Measurements from ENCODE around the gene MICAL2. TPM values are rescaled to one million over a fixed set of nuclear protein-coding genes. Genes with fewer than 3 reads are reported as not detected.

Gene MICAL2
- total RNA-seq, 1 experiment from 2014 or later = 62.9 TPM

DNA sequence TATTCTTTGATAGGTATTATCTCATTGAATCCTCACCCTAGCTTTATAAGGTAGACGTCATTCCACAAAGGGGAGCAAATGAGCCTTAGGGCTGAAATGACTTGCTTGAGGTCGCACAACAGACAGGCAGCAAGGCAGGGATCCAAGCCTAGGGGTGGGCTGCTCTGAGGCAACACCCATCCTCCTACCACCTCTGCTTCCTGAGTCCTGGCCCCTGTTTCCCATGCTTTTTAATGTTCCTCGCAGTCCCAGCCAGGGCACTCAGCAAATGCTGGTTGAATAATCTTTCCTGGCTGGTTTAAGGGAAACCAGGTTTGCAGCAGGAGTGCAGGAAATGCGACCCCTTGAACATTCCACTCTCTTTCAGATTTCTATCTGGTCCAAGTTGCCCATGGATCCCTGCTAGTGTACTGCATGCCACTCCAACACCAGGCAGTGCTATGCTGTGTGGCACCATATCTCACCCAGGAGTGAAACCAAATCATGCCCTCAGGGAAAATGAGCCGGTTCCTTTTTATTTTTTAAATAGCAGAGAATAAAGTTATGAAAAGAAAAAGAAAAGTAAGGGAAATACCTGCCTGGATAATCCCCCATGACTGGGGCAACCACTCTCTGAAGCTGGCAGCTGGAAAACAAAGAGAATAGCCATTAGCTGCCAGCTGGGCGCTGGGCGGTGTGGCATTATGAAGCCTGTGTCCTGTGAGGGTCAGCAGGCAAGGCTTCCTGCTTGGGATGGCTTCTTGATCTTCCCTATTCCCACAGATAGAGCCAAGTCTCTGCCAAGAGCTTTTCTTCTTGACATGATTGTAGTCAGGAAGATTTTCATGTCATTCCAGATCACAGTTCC lies 21.8 kb downstream of the MICAL2 start:
- H3F3A ChIP-seq (ENCODE audit: low read length, unreplicated experiment) = no peaks in the 10 kb centered on the region
- ATAC-seq = no peak
- ChIA-PET CTCF (no interaction called here), POLR2A (ENCODE audit: unreplicated experiment) (no interaction called here)
- no peak overlapping the region for H3K4me2 ChIP-seq (ENCODE audit: low read length)
- intact Hi-C loops (cut with micrococcal nuclease) = no loop called here
- no TSS peak for BruUV-seq (replicated peaks)
- H3K36me3 ChIP-seq (ENCODE audit: low read depth, low read length) = peaks cover 3% of the 10 kb centered on the region
- TF ChIP-seq, protein P1, sequence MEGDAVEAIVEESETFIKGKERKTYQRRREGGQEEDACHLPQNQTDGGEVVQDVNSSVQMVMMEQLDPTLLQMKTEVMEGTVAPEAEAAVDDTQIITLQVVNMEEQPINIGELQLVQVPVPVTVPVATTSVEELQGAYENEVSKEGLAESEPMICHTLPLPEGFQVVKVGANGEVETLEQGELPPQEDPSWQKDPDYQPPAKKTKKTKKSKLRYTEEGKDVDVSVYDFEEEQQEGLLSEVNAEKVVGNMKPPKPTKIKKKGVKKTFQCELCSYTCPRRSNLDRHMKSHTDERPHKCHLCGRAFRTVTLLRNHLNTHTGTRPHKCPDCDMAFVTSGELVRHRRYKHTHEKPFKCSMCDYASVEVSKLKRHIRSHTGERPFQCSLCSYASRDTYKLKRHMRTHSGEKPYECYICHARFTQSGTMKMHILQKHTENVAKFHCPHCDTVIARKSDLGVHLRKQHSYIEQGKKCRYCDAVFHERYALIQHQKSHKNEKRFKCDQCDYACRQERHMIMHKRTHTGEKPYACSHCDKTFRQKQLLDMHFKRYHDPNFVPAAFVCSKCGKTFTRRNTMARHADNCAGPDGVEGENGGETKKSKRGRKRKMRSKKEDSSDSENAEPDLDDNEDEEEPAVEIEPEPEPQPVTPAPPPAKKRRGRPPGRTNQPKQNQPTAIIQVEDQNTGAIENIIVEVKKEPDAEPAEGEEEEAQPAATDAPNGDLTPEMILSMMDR (conservative IDR thresholded peaks at IDR 0.05; ENCODE audit: low read depth, low read length) = no peak
- TF ChIP-seq EZH2 (IDR thresholded peaks at IDR 0.05; ENCODE audit: low read length, unreplicated experiment) (no peak), EZH2phosphoT487 (IDR thresholded peaks at IDR 0.05; ENCODE audit: borderline replicate concordance, low read length) (no peak)
- peaks cover 18% of the 10 kb centered on the region for H3K4me1 ChIP-seq (ENCODE audit: insufficient read depth, low read length)
- no peaks in the 10 kb centered on the region for H3K27me3 ChIP-seq (ENCODE audit: low read length)
- no peak overlapping the region for H3K9ac ChIP-seq (ENCODE audit: low read length)
- peaks cover 87% of the 10 kb centered on the region for H3K79me2 ChIP-seq (ENCODE audit: low read length)
- no peak overlapping the region for H3K27ac ChIP-seq (ENCODE audit: low read length)
- no peaks in the 10 kb centered on the region for H4K20me1 ChIP-seq (ENCODE audit: low read length)
- DNase-seq = no peak
- H3K9me2 ChIP-seq (replicated peaks; ENCODE audit: low read length) = no peaks in the 10 kb centered on the region
- no peak overlapping the region for H2AFZ ChIP-seq (ENCODE audit: low read length)
- H3K4me3 ChIP-seq (ENCODE audit: low read length) = no peak overlapping the region
- no peaks in the 10 kb centered on the region for H3K9me3 ChIP-seq (ENCODE audit: low read length)

DNA sequence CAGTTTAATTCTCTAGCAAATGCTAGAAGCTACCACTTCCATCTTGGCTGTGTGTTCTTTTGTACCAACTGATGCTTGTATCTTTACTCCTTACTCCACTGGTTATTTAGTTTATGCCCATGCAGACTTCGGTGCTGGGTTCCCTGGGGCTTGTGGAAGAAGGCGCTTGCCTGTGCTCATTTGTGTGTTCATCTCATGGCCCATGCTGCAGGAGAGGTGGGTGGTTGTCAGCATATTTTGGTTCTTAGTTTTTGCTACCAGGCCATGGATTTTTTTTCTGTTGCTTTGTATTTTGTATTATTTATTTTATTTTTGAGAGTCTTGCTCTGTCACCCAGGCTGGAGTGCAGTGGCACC lies 22.4 kb downstream of the MICAL2 start:
- H3K27ac ChIP-seq (ENCODE audit: low read length) = no peak overlapping the region
- H3K4me3 ChIP-seq (ENCODE audit: low read length) = no peak overlapping the region
- H3K4me2 ChIP-seq (ENCODE audit: low read length) = no peak overlapping the region
- H3K9me3 ChIP-seq (ENCODE audit: low read length) = no peaks in the 10 kb centered on the region
- intact Hi-C loops (cut with micrococcal nuclease) = no loop called here
- H4K20me1 ChIP-seq (ENCODE audit: low read length) = no peaks in the 10 kb centered on the region
- no peak for TF ChIP-seq EZH2 (IDR thresholded peaks at IDR 0.05; ENCODE audit: low read length, unreplicated experiment)
- TF ChIP-seq, protein P1 (conservative IDR thresholded peaks at IDR 0.05; ENCODE audit: low read depth, low read length) = no peak
- TF ChIP-seq EZH2phosphoT487 (IDR thresholded peaks at IDR 0.05; ENCODE audit: borderline replicate concordance, low read length) = no peak
- no peaks in the 10 kb centered on the region for H3K9me2 ChIP-seq (replicated peaks; ENCODE audit: low read length)
- no TSS peak for BruUV-seq (replicated peaks)
- peaks cover 81% of the 10 kb centered on the region for H3K79me2 ChIP-seq (ENCODE audit: low read length)
- no peak for ATAC-seq
- H3K9ac ChIP-seq (ENCODE audit: low read length) = no peak overlapping the region
- DNase-seq = no peak
- no peak overlapping the region for H2AFZ ChIP-seq (ENCODE audit: low read length)
- ChIA-PET CTCF (no interaction called here), POLR2A (ENCODE audit: unreplicated experiment) (no interaction called here)
- H3K27me3 ChIP-seq (ENCODE audit: low read length) = no peaks in the 10 kb centered on the region
- no peaks in the 10 kb centered on the region for H3F3A ChIP-seq (ENCODE audit: low read length, unreplicated experiment)
- peaks cover 3% of the 10 kb centered on the region for H3K36me3 ChIP-seq (ENCODE audit: low read depth, low read length)
- peaks cover 12% of the 10 kb centered on the region; the same call in 1 of the 2 replicates for H3K4me1 ChIP-seq (ENCODE audit: insufficient read depth, low read length)

DNA sequence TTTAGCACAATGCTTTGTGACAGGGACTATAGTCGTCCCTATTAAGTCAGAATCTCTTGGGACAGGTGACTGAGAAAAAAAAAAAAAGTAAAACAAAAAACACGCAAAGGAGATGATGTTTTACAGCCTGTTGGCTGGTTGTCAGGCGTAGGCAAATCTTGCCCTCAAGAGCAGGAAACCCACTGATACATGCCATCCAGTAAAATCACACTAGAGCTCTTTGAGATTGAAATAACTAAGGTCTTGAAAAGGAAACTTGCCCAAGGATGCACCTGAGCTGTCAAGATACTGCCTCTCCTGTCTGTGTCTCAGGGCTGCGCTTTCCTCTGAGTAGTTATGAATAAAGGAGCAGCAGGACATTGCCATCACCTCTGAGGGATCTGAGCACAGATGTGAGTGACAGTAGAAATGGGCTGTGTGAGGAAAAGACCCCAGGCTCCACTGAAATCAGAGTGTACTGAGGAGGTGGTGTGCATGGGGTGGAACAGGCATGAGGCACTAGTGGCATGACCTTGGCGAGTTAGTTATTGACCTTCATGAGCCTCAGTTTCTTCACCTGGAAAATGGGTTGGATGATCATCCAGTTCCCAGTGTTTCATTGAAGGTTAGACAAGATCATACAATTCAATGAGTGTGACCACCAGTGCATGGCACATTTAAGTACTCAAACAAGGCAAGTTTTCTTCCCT lies 23.3 kb downstream of the MICAL2 start:
- Histone ChIP-seq H3K79me2 (ENCODE audit: low read length) (peaks cover 72% of the 10 kb centered on the region), H3K4me3 (ENCODE audit: low read length) (no peak overlapping the region), H4K20me1 (ENCODE audit: low read length) (no peaks in the 10 kb centered on the region), H3K9me3 (ENCODE audit: low read length) (no peaks in the 10 kb centered on the region), H2AFZ (ENCODE audit: low read length) (no peak overlapping the region), H3K36me3 (ENCODE audit: low read depth, low read length) (peaks cover 6% of the 10 kb centered on the region), H3K4me1 (ENCODE audit: insufficient read depth, low read length) (peaks cover 5% of the 10 kb centered on the region; the same call in 1 of the 2 replicates), H3K27me3 (ENCODE audit: low read length) (no peaks in the 10 kb centered on the region), H3K9me2 (replicated peaks; ENCODE audit: low read length) (no peaks in the 10 kb centered on the region), H3K9ac (ENCODE audit: low read length) (no peak overlapping the region), H3K27ac (ENCODE audit: low read length) (no peak overlapping the region), H3K4me2 (ENCODE audit: low read length) (no peak overlapping the region), H3F3A (ENCODE audit: low read length, unreplicated experiment) (no peaks in the 10 kb centered on the region)
- TF ChIP-seq EZH2phosphoT487 (IDR thresholded peaks at IDR 0.05; ENCODE audit: borderline replicate concordance, low read length) (no peak), EZH2 (IDR thresholded peaks at IDR 0.05; ENCODE audit: low read length, unreplicated experiment) (no peak)
- TF ChIP-seq, protein P1 (conservative IDR thresholded peaks at IDR 0.05; ENCODE audit: low read depth, low read length) = no peak
- ATAC-seq (no peak), DNase-seq (no peak)
- CTCF ChIA-PET = no interaction called here
- BruUV-seq (replicated peaks) = no TSS peak
- intact Hi-C loops (cut with micrococcal nuclease) = no loop called here
- POLR2A ChIA-PET (ENCODE audit: unreplicated experiment) = no interaction called here

All from PC-3 (cell line).